PC-3 (cell line): Measurements from ENCODE around the gene SLC9A6. TPM values are rescaled to one million over a fixed set of nuclear protein-coding genes. Genes with fewer than 3 reads are reported as not detected.

Source experiments
- ATAC-seq: fragments of 200-7000 bp; cut with Tn5 transposase; 2 replicates; pipeline ENCODE4 v1.9.1; 2020; ENCODE audit warnings: mild to moderate bottlenecking, moderate library complexity
- BruUV-seq: library from RNA; stranded (reverse); fragments of 400-500 nt; replicated peaks from 2 replicates; lab custom pipeline; 2021; lab: Mats Ljungman, UMichigan
- CTCF ChIA-PET: fragments of 300-600 bp; sonication (Branson Sonifier 250); formaldehyde crosslinking; loops from one replicate; lab custom pipeline; 2022; ENCODE audit warnings: antibody characterized with exemption; lab: Charles Lee
- POLR2A ChIA-PET: fragments of 300-600 bp; sonication (Branson Sonifier 250); formaldehyde crosslinking; loops from one replicate; lab custom pipeline; 2022; ENCODE audit warnings: antibody characterized with exemption; ENCODE audit not compliant: unreplicated experiment; lab: Charles Lee
- DNase-seq: peaks from one replicate; pipeline ENCODE4 v3.0.0-alpha.2; 2015
- H2AFZ ChIP-seq: fragments of 300-600 bp; sonication (generic); 2 replicates; pipeline ENCODE4 v1.6.0; 2016; ENCODE audit warnings: antibody characterized with exemption, low read length
- H3F3A ChIP-seq: fragments of 300-600 bp; sonication (generic); one replicate; pipeline ENCODE4 v1.6.0; 2017; ENCODE audit warnings: antibody characterized with exemption, low read length, control low read depth, mild to moderate bottlenecking; ENCODE audit not compliant: unreplicated experiment
- H3K27ac ChIP-seq: fragments of 300-600 bp; sonication (generic); 2 replicates; pipeline ENCODE4 v1.5.1; 2016; ENCODE audit warnings: mild to moderate bottlenecking, low read length
- H3K27me3 ChIP-seq: fragments of 300-600 bp; sonication (generic); 2 replicates; pipeline ENCODE4 v1.6.1; 2016; ENCODE audit warnings: low read length, mixed read lengths
- H3K36me3 ChIP-seq: fragments of 300-600 bp; sonication (generic); 2 replicates; pipeline ENCODE4 v1.6.1; 2016; ENCODE audit warnings: low read depth, mixed run types, low read length, mixed read lengths
- H3K4me1 ChIP-seq: fragments of 300-600 bp; sonication (generic); 2 replicates; pipeline ENCODE4 v1.5.1; 2016; ENCODE audit warnings: low read length; ENCODE audit not compliant: insufficient read depth
- H3K4me2 ChIP-seq: fragments of 300-600 bp; sonication (generic); 2 replicates; pipeline ENCODE4 v1.6.0; 2016; ENCODE audit warnings: low read length
- H3K4me3 ChIP-seq: fragments of 300-600 bp; sonication (generic); 2 replicates; pipeline ENCODE4 v1.5.1; 2016; ENCODE audit warnings: mild to moderate bottlenecking, low read length, mixed read lengths
- H3K79me2 ChIP-seq: fragments of 300-600 bp; sonication (generic); 2 replicates; pipeline ENCODE4 v1.6.1; 2017; ENCODE audit warnings: low read length, mixed read lengths
- H3K9ac ChIP-seq: fragments of 300-600 bp; sonication (generic); 2 replicates; pipeline ENCODE4 v1.6.0; 2016; ENCODE audit warnings: mild to moderate bottlenecking, low read length
- H3K9me2 ChIP-seq: fragments of 300-600 bp; sonication (generic); replicated peaks from 2 replicates; pipeline ENCODE4 v1.6.1; 2016; ENCODE audit warnings: mixed run types, low read length, mixed read lengths
- H3K9me3 ChIP-seq: fragments of 300-600 bp; sonication (generic); 2 replicates; pipeline ENCODE4 v1.6.1; 2016; ENCODE audit warnings: low read length, mixed read lengths
- H4K20me1 ChIP-seq: fragments of 300-600 bp; sonication (generic); 2 replicates; pipeline ENCODE4 v1.6.1; 2016; ENCODE audit warnings: low read length, mixed read lengths
- EZH2 ChIP-seq: fragments of 300-600 bp; sonication (generic); IDR thresholded peaks from one replicate; pipeline ENCODE4 v1.6.1; 2017; ENCODE audit warnings: antibody characterized with exemption, mild to moderate bottlenecking, low read length; ENCODE audit not compliant: unreplicated experiment
- EZH2phosphoT487 ChIP-seq: fragments of 300-600 bp; sonication (generic); IDR thresholded peaks from 2 replicates; pipeline ENCODE4 v1.6.1; 2018; ENCODE audit warnings: mild to moderate bottlenecking, antibody characterized with exemption, low read length, borderline replicate concordance
- intact Hi-C: fragments of 100-400 bp; cut with micrococcal nuclease; formaldehyde crosslinking; loops from 2 replicates; pipeline ENCODE4 v1.9.0; 2023
- total RNA-seq: library from RNA; depleted of rRNA; stranded (reverse); fragments of >200 nt; gene quantifications from 2 replicates; pipeline ENCODE4 v1.2.3, GENCODE V29; 2014
- TF ChIP-seq, protein P1 (sequence below): fragments of 300-600 bp; sonication (generic); conservative IDR thresholded peaks from 2 replicates; pipeline ENCODE4 v1.5.1; 2017; ENCODE audit warnings: antibody characterized with exemption, low read depth, mild to moderate bottlenecking, low read length

Gene SLC9A6
- total RNA-seq, 1 experiment from 2014 or later = 14.4 TPM

DNA sequence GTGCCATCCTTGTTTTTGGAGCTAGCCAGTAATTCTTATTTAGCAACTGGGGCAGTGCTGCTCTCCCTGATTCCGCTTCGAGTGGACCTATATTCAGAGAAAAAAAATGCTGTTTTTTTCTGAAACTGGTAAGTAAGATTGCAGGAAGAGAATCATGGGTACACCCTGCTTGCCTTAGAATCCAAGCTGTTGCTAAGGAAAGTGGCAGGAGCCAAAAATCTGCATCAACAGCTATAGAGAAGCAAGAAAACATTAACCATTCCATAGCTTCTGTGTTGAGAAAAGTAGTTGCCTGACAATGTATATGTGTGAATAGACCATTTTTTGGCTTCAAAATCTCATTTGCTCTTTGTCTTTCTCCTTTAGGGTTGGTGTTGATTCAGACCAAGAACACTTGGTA is 44.5 kb downstream of the SLC9A6 start:
- Histone ChIP-seq H3K9ac (no peak overlapping the region), H3K4me1 (no peaks in the 10 kb centered on the region), H3K9me3 (no peaks in the 10 kb centered on the region), H3K4me2 (no peak overlapping the region), H3K27me3 (no peaks in the 10 kb centered on the region), H4K20me1 (no peaks in the 10 kb centered on the region), H3K27ac (no peak overlapping the region), H3K4me3 (no peak overlapping the region), H3K79me2 (no peaks in the 10 kb centered on the region), H3F3A (no peaks in the 10 kb centered on the region), H3K36me3 (no peaks in the 10 kb centered on the region; the same call in none of the 2 replicates), H3K9me2 (no peaks in the 10 kb centered on the region), H2AFZ (no peak overlapping the region)
- BruUV-seq = no TSS peak
- ChIA-PET POLR2A (no interaction called here), CTCF (interaction anchor here (2.7 kb wide), 1 partner anchor 133 kb away, joined by 36 read pairs; no protein-coding TSS in a partner anchor)
- no peak for DNase-seq
- TF ChIP-seq, protein P1, sequence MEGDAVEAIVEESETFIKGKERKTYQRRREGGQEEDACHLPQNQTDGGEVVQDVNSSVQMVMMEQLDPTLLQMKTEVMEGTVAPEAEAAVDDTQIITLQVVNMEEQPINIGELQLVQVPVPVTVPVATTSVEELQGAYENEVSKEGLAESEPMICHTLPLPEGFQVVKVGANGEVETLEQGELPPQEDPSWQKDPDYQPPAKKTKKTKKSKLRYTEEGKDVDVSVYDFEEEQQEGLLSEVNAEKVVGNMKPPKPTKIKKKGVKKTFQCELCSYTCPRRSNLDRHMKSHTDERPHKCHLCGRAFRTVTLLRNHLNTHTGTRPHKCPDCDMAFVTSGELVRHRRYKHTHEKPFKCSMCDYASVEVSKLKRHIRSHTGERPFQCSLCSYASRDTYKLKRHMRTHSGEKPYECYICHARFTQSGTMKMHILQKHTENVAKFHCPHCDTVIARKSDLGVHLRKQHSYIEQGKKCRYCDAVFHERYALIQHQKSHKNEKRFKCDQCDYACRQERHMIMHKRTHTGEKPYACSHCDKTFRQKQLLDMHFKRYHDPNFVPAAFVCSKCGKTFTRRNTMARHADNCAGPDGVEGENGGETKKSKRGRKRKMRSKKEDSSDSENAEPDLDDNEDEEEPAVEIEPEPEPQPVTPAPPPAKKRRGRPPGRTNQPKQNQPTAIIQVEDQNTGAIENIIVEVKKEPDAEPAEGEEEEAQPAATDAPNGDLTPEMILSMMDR = no peak
- no peak for TF ChIP-seq EZH2
- TF ChIP-seq EZH2phosphoT487 = no peak
- no peak for ATAC-seq
- intact Hi-C loops = loop anchor here (5.0 kb wide), 1 partner anchor 663 kb away; no protein-coding TSS in a partner anchor

DNA sequence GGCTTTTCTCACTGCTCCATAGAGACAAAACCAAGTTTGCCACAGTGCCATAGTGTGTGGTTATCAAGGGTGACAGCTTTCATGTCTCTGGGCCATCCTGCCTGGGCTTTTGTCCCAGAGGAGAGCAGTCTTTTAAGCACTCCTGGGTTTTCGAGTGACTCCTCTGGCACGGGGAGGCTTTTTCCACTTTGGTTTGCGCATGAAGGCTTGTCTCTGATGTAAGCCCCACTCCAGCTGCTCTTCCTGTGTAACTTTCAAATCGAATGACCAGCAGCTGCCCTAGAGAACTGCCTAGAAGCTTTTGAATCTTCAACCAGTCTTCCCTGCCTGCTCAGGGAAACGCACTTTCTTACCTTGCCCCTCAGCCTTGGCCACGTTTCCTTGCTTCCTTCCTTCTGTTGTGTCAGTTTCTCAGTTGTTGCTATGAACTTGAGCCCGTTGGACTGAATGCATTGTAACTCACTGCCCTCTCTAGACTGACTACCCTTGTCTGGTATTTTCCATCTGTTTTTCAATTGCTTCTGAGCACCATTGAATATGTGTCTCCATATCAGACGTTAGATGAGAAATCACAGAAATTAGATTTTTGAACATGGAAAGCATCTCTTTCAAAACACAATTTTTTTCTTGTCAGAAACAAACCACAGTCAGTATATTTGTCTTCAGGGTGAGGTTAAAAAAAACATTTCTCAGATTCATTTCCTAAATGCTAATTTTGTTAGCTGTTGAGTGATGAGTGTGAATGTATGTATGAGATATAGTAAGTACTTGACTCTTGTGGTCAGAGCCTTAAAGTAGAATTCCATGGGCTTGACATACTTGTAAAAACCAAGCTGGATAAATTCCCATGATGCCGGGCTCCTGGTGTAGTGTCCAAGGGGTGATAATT is 45.3 kb downstream of the SLC9A6 start:
- Histone ChIP-seq H3K9ac (no peak overlapping the region), H4K20me1 (no peaks in the 10 kb centered on the region), H3K27me3 (no peaks in the 10 kb centered on the region), H3K9me2 (no peaks in the 10 kb centered on the region), H3K4me3 (no peak overlapping the region), H3K36me3 (no peaks in the 10 kb centered on the region; the same call in none of the 2 replicates), H2AFZ (no peak overlapping the region), H3K4me1 (no peaks in the 10 kb centered on the region), H3F3A (no peaks in the 10 kb centered on the region), H3K79me2 (no peaks in the 10 kb centered on the region), H3K4me2 (no peak overlapping the region), H3K9me3 (no peaks in the 10 kb centered on the region), H3K27ac (no peak overlapping the region)
- TF ChIP-seq EZH2 = no peak
- no peak for TF ChIP-seq EZH2phosphoT487
- TF ChIP-seq, protein P1 = no peak
- intact Hi-C loops = no loop called here
- POLR2A ChIA-PET = no interaction called here
- CTCF ChIA-PET = interaction anchor here (1.0 to 2.7 kb wide), 2 partner anchors 132 to 179 kb away, joined by 3 to 36 read pairs; no protein-coding TSS in a partner anchor
- DNase-seq (no peak), ATAC-seq (no peak)
- no TSS peak for BruUV-seq

DNA sequence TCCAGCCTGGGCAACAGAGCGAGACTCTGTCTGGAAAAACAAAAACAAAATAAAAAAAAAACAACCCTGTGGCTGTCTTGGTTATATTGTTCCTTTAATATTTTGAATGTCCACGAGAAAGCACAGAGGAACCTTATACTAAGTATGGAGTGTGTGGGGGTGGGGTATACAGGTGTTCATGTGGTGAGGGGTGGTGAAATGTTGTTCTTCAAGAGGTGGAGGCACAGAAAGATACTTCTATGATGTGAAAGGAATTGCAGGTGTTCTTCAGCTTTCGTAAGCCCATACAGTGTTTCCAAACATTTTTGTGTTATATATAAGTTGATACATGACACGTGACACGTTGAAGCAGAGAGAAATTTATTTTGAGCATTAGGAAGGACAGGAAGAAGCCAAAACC is 46.4 kb downstream of the SLC9A6 start:
- Histone ChIP-seq H3K36me3 (no peaks in the 10 kb centered on the region; the same call in none of the 2 replicates), H3K9ac (no peak overlapping the region), H3K79me2 (no peaks in the 10 kb centered on the region), H3K27ac (no peak overlapping the region), H3K4me1 (no peaks in the 10 kb centered on the region), H3F3A (no peaks in the 10 kb centered on the region), H3K9me2 (no peaks in the 10 kb centered on the region), H2AFZ (no peak overlapping the region), H4K20me1 (no peaks in the 10 kb centered on the region), H3K27me3 (no peaks in the 10 kb centered on the region), H3K4me3 (no peak overlapping the region), H3K9me3 (no peaks in the 10 kb centered on the region), H3K4me2 (no peak overlapping the region)
- ChIA-PET CTCF (interaction anchor here (1.0 kb wide), 1 partner anchor 178 kb away, joined by 3 read pairs; no protein-coding TSS in a partner anchor), POLR2A (no interaction called here)
- no peak for DNase-seq
- no peak for ATAC-seq
- no TSS peak for BruUV-seq
- intact Hi-C loops = no loop called here
- TF ChIP-seq EZH2phosphoT487 = no peak
- TF ChIP-seq, protein P1 = no peak
- TF ChIP-seq EZH2 = no peak
